Fibroblast of upper back skin (primary cell): ENCODE data around the gene TCP10L.
"Not testable (repeated sequence)": the region's sequence is repeated elsewhere in the genome, so short reads cannot be mapped to it uniquely, and the experiment has no call there.

Experiments used
- DNase-seq: peaks from one replicate; pipeline ENCODE4 v3.0.0-alpha.2; 2013

Gene TCP10L

DNA sequence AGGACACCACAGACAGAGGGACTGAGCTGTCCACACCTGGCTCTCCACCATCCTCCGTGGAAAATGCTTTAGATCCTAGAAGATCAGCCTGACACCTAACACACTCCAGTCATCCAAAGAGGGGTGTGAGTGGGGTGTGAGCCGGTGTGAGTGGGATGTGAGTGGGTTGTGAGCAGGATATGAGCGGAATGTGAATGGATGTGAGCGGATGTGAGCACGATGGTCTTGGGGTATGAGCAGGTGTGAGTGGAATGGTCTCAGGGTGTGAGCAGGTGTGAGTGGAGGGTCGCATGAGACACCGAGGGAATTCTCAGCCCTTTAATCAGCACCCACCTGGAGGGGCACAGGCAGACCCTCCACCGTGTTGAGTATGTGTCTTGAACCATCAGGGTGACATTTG is 851 bp downstream of the TCP10L start:
- no peak for DNase-seq

DNA sequence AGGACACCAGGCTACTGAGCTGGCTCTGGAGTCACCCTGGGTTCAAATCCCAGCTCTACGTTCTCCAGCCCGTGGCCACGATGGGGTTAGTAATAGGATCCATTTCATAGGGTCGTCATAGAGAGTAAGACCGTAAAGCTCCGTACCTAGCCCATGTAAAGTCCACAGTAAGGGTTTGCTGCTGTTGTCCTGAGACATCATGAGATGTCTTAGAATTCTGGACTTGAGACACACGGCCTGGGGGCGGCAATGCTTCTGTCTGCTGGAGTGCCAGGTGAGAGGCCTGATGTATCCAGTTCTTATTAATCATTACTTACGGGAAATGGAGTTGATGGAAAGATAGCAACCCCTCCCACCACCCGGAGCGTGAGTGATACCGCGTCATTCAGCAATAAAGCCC is 3.6 kb downstream of the TCP10L start:
- DNase-seq = no peak

DNA sequence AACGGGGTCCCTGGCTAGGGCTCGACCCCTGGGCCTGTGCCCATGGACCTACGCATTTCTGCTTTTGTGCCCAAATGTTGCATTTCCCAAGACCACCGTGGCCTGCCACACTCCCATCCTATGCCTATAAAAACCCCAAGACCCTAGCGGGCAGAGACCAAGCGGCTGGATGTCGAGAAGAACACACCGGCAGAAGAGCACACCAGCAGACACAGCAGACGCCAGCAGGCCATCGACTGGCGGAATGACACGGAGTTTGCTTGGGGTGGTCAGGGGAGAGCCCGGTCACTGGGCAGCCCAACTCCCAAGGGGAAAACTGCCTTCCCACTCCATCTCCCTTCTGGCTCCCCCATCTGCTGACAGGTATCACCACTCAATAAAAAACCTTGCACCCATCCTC is 4.4 kb downstream of the TCP10L start:
- no peak for DNase-seq

DNA sequence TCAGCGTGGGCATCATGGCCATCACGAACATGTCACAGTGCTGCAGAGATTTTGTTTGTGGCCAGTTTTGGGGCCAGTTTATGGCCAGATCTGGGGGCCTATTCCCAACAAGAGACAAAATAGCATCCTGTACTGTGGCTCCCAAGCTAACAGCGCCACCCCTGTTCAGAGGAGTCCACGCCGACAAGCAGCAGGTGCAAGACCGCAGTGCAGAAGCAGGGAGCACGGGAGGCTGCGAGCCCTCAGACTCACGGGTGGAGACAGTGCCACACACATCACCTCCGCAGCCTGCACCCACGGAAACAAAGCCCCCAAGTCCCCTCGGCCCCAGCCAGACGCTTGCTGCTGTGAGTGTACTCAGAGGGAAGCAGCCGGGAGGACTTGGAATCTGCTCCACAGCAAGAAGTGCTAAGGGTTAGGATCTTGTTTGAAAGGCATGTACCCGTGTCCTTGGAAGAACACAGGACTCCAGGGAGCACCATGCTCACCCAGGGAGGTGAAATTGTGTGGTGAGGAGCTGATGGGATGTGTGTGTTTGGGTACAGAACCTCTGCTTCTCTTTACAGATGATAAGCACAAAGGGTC is 7.1 kb downstream of the TCP10L start:
- no peak for DNase-seq

- DNase-seq = no peak
Measured at GRCh38 chr21:32576011-32576410, 9.3 kb downstream of the TCP10L start.

GRCh38 chr21:32574946-32575925 is 10.1 kb downstream of the TCP10L start:
- DNase-seq = no peak

DNA sequence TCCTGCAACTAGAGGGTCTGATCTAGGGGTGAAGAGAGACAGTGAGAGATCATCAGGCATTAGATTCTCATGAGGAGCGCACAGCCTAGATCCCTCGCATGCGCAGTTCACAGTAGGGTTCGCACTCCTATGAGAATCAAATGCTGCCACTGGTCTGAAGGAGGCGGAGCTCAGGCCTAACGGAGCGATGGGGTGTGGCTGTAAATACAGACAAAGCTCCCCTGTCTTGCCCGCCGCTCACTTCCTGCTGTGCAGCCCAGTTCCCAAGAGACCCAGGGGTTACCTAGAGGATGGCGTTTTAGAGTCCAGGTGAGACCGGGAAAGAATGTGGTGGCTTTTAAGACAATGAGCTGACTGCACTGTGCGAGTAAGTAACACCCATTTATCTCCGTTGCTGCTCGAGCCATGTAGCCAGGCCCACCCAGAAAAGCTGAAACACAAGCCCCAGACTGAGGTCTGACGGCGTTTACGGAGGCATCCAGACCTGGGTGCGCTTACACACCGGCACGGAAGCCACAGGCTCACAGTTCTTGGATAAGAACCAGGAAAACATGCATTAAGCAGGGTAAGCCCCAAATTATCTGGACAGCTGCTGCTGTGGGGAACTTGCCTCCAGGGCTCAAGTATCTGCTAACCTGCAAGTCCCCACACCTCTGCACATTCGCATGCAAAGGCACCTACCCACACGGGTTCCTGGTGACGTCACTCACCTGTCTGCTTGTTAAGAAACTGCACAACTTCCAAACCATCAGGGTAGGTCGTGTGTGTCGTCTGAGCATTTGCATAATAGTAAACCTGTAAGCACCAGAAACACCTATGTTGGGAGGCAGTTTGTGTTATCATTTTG is 12.5 kb downstream of the TCP10L start:
- no peak for DNase-seq

DNA sequence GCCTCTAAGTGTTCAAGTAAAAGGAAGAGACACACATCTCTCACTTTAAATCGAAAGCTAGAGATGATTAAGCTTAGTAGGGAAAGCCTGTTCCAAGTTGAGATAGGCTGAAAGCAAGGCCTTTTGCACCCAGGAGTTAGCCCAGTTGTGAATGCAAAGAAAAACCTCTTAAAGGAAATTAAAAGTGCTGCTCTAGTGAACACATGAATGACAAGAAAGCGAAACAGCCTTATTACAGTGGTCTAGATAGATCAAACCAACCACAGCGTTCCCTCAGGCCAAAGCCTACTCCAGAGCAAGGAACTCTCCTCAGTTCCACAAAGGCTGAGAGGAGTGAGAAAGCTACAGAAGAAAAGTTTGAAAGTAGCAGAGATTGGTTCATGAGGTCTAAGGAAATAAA is 14.9 kb downstream of the TCP10L start:
- no peak for DNase-seq

DNA sequence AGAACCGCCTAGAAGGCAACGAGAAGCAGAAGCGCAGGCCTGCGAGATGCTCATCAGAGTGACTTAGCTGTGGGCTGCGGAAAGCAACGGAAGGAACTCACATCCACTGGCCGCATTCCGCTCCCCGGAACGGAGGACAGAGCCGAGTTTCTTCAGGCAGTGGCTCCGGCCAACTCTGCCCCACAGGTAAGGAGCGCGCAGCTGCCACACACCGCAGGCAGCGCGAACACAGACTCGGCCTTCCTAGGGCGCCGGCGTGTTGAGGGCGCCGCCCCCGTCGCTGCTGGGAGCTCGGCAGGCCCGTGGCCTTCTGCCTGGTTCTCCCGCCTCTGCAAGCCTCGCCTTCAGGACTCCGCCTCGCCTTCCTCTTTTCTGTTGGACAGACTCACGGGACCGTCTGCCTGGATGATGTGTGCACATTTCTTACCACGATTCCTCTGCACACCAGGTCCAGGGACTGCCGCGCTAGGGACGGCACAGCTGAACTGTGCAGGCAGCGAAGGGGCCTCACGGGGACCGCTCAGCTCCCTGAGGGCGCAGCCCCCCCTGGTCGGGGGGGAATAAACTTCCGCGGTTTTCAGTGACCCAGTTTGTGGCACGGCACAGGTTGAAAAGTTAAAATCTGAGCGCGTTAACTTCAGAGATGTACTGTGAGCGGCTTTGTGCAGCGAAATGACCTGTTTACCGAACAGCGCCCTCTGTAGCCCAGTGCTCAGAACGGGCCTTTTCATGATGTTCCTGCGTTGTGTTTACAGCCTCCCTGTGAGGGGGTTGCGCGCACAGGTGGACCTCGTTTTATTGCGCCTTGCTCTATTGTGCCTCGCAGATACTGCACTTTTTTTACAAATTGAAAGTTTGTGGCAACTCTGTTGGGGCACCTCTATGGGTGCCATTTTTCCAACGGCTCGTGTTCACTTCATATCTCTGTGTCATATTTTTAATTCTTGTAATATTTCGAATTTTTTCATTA is 15.8 kb downstream of the TCP10L start:
- peak; percentile 67 for DNase-seq

DNA sequence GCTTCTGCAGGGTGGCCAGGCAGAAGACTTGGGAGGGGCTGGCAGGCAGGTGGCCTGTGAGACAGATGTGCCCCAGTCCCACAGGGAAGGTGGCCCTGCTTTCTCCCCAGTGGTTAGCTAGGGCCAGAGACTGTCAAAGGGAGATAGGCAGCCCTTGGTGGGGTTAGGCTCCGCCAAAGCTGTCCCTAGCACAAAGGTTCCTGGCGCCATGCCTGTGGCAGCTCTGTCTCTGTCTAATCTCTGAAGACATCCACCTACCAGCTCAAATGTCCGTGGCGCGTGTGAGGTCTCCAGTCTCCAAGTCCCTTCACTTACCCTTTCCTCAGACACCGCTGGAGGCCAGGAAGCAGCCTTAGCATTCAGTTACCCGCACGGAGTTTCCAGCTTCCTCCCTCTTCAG is 17.7 kb downstream of the TCP10L start:
- DNase-seq = no peak

DNA sequence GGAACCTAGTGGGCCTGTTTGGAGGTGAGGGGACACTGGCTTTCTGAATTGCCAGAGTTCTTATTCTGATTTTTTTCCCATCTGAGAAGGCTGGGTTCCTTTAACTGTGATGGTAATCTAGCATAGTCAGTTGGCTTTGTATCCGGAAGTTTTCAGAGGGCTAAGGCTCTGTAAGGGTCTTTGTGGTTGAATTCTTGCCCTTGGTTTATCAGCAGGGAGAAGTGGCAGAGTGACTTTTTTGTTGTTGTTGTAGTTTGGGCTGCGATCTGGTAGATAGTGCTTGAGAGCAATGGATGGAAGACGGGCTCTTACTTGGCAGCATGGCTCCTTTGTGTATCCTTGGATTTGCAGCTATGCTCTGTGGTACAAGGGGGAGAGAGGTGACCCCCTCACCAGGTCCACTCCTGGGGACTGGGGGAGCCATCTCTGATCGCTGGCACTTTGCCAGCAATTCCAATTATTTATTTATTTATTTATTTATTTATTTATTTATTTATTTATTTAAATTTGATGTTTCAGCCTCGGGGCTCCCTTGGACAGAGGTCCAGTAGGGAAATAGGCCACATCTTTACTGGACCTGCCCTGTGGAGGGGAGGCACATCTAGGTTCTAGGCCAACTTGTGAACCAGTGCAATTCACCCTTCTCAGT is 18.5 kb downstream of the TCP10L start:
- DNase-seq = no peak

DNA sequence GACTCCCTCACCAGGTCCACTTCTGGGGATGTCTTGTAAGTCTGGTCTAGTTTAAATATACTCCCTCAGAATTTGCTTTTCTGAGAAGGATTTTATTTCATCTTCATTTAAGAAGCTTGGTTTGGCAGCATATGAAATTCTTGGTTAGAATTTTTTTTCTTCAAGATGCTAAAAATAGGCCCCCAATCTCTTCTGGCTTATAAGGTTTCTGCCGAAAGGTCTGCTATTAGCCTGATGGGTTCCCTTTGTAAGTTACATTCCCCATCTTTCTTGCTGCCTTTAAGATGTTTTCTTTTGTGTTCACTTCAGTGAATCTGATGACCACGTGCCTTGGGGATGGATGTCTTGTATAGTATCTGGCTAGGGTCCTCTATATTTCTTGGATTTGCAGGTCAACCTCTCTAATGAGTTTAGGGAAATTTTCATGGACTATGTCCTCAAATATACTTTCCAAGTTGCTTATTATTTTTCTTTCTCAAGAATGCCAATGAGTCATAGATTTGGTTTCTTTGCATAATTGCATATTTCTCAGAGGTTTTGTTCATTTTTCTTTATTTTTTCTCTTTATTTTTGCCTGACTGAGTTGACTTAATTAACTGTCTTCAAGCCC is 19.4 kb downstream of the TCP10L start:
- no peak for DNase-seq

DNA sequence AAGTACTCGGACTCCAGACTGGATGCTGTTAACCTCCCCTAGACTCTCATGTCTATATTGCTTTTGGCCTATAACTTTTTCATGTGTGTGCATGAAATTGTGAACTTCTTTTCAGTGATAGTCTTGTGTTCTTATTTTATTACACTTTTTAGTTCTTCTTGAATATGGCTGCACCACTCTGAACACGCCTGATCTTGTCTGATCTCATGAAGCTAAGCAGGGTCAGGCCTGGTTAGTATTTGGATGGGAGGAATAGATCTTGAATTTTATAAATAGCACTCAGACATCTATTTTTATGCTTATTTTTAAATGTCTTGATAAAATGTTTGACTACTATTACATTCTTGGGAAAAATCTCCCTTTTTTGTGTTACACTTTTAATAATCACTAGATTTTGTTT is 22.4 kb downstream of the TCP10L start:
- no peak for DNase-seq

- peak; percentile 71 for DNase-seq
Measured at GRCh38 chr21:32562426-32562825, 22.9 kb downstream of the TCP10L start.

DNA sequence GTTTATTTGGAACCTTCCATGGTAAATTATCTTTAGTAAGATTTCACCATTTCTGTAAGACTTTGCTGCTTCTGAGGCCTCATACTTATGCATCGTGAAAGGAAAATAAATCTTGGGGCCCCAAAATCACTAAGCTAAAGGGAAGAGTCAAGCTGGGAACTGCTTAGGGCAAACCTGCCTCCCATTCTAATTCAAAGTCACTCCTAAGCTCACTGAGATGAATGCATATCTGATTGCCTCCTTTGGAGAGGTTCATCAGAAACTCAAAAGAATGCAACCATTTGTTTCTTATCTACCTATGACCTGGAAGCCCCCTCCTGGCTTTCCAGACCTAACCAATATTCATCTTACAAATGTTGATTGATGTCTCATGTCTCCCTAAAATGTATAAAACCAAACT is 23.8 kb downstream of the TCP10L start:
- not testable (repeated sequence) for DNase-seq

GRCh38 chr21:32560896-32561295 is 24.4 kb downstream of the TCP10L start:
- no peak for DNase-seq

GRCh38 chr21:32559006-32559610 is 26.2 kb downstream of the TCP10L start:
- DNase-seq = no peak

DNA sequence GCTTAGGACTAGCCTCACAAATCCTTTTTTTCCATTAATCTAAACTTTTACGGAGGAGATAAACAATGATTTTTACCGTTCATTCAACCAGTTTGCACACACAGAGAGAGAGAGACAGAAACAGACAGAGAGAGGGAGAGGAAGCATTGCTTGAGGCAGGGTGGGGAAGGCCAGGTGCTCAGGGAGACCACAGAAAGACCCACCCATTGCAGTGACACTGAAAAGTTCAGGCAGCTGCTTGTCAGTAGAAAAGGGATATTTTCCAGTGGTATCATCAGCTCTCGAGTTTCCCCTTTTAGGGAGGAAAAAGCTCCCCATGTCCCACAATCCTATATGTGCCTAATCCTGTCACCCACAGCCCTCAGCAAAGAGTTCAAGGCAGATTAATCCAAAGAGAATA is 27.2 kb downstream of the TCP10L start:
- DNase-seq = no peak

GRCh38 chr21:32554832-32555638 is 30.3 kb downstream of the TCP10L start:
- DNase-seq = peak; percentile 54

GRCh38 chr21:32549886-32550285 is 35.4 kb downstream of the TCP10L start:
- DNase-seq = no peak
